ENCODE data around the gene RTN4RL1. TPM values are rescaled to one million over a fixed set of nuclear protein-coding genes. Genes with fewer than 3 reads are reported as not detected.
"Not testable (repeated sequence)": the region's sequence is repeated elsewhere in the genome, so short reads cannot be mapped to it uniquely, and the experiment has no call there.

RTN4RL1 gene
- total and polyA plus RNA-seq, 4 experiments from 2014 or later = 0.27 to 2.0 (median 0.39) TPM

- Mint-ChIP-seq H3K27me3 (no peaks in the 10 kb centered on the region), H3K4me3 (peak overlapping the region in 1 of 8 donors; percentile 45), H3K27ac (peak overlapping the region in 1 of 7 donors; percentile 36), H3K36me3 (peaks cover 59 to 66% of the 10 kb centered on the region in 2 donors), H3K9me3 (no peaks in the 10 kb centered on the region), H3K4me1 (no peaks in the 10 kb centered on the region)
- ChIA-PET POLR2A (ENCODE audit: partially characterized antibody) (no interaction called here), CTCF (ENCODE audit: partially characterized antibody) (interaction anchor here (1.1 kb wide), 1 partner anchor 19 kb away, joined by 3 read pairs; no protein-coding TSS in a partner anchor)
- no peak overlapping the region for H3K4me3 ChIP-seq (ENCODE audit: low read length in 2 of 2)
- DNase-seq = no peak
- peaks cover 38% of the 10 kb centered on the region for H3K36me3 ChIP-seq (ENCODE audit: insufficient read depth, low read length)
- intact Hi-C loops (cut with micrococcal nuclease) = no loop called here
- no peaks in the 10 kb centered on the region for H3K27me3 ChIP-seq (ENCODE audit: insufficient read depth, low read length)
- H3K27ac ChIP-seq (ENCODE audit: low read depth, low read length) = no peak overlapping the region
- no peaks in the 10 kb centered on the region for H3K4me1 ChIP-seq (ENCODE audit: insufficient read depth, low read length)
- H3K9me3 ChIP-seq (ENCODE audit: control insufficient read depth in 1 of 2, low read length in 2 of 2) = no peaks in the 10 kb centered on the region
Observed at GRCh38 chr17:1897105-1897656, 128.0 kb downstream of the RTN4RL1 start.

GRCh38 chr17:1896243-1897104 lies 128.7 kb downstream of the RTN4RL1 start:
- intact Hi-C loops (cut with micrococcal nuclease) = no loop called here
- no peak overlapping the region for H3K27ac Mint-ChIP-seq
- H3K27me3 ChIP-seq (ENCODE audit: insufficient read depth, low read length) = no peaks in the 10 kb centered on the region
- peak overlapping the region in 1 of 8 donors; percentile 45 for H3K4me3 Mint-ChIP-seq
- ChIA-PET POLR2A (ENCODE audit: partially characterized antibody) (no interaction called here), CTCF (ENCODE audit: partially characterized antibody) (interaction anchor here (0.6 to 1.1 kb wide), 2 partner anchors 13 to 19 kb away, joined by 3 read pairs; no protein-coding TSS in a partner anchor)
- no peaks in the 10 kb centered on the region for H3K27me3 Mint-ChIP-seq
- no peaks in the 10 kb centered on the region for H3K9me3 ChIP-seq (ENCODE audit: control insufficient read depth in 1 of 2, low read length in 2 of 2)
- no peaks in the 10 kb centered on the region for H3K4me1 Mint-ChIP-seq
- no peak for DNase-seq
- peaks cover 38% of the 10 kb centered on the region for H3K36me3 ChIP-seq (ENCODE audit: insufficient read depth, low read length)
- H3K9me3 Mint-ChIP-seq = no peaks in the 10 kb centered on the region
- H3K36me3 Mint-ChIP-seq = peaks cover 65 to 68% of the 10 kb centered on the region in 2 donors
- H3K4me1 ChIP-seq (ENCODE audit: insufficient read depth, low read length) = no peaks in the 10 kb centered on the region
- H3K4me3 ChIP-seq (ENCODE audit: low read length in 2 of 2) = no peak overlapping the region
- no peak overlapping the region for H3K27ac ChIP-seq (ENCODE audit: low read depth, low read length)

- H3K4me3 Mint-ChIP-seq; H3K27ac Mint-ChIP-seq; H3K4me1 ChIP-seq (ENCODE audit: insufficient read depth, low read length); intact Hi-C loops (cut with micrococcal nuclease); H3K4me3 ChIP-seq (ENCODE audit: low read length in 2 of 2); POLR2A ChIA-PET (ENCODE audit: partially characterized antibody); H3K9me3 ChIP-seq (ENCODE audit: control insufficient read depth in 1 of 2, low read length in 2 of 2); H3K27ac ChIP-seq (ENCODE audit: low read depth, low read length); H3K27me3 Mint-ChIP-seq; H3K27me3 ChIP-seq (ENCODE audit: insufficient read depth, low read length); DNase-seq; H3K4me1 Mint-ChIP-seq; H3K9me3 Mint-ChIP-seq: not testable (repeated sequence)
- CTCF ChIA-PET (ENCODE audit: partially characterized antibody) = interaction anchor here (0.6 kb wide), 1 partner anchor 12 kb away, joined by 3 read pairs; no protein-coding TSS in a partner anchor
- peaks cover 45% of the 10 kb centered on the region for H3K36me3 ChIP-seq (ENCODE audit: insufficient read depth, low read length)
- peaks cover 71 to 76% of the 10 kb centered on the region in 2 donors for H3K36me3 Mint-ChIP-seq
Observed at GRCh38 chr17:1895479-1895878, 129.7 kb downstream of the RTN4RL1 start.

DNA sequence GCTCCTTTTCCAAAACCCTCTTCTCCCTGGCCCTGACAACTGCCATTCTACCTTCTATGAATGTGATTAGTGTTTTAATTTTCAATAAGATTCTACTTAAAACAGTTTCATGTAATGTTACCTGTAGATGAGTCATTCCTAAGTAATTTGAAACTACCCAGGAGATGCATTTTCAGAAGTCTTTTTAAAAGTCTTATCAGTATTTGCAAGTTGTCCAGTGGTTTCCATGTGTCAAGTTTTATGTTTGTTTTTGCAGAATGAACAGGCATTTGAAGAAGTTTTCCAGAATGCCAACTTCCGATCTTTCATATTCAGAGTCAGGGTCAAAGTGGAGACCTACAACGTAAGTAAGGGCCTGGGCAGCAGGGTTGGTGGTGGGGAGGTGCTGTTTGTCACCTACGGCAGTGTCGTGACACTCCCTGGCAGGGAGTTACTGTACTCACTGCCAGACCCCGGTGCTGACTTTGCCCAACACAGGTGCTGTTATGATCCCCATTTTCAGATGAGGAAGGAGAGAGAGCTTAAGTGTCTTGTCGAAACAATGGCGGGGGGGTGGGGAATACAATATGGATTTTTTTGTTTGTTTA lies 130.3 kb downstream of the RTN4RL1 start:
- ChIA-PET POLR2A (ENCODE audit: partially characterized antibody) (no interaction called here), CTCF (ENCODE audit: partially characterized antibody) (no interaction called here)
- no peaks in the 10 kb centered on the region for H3K9me3 Mint-ChIP-seq
- no peak overlapping the region for H3K4me3 ChIP-seq (ENCODE audit: low read length in 2 of 2)
- H3K4me1 ChIP-seq (ENCODE audit: insufficient read depth, low read length) = peaks cover 6% of the 10 kb centered on the region
- no peak overlapping the region for H3K4me3 Mint-ChIP-seq
- no peaks in the 10 kb centered on the region for H3K27me3 Mint-ChIP-seq
- no peaks in the 10 kb centered on the region for H3K27me3 ChIP-seq (ENCODE audit: insufficient read depth, low read length)
- peaks cover 4 to 9% (median 6%) of the 10 kb centered on the region in 4 donors for H3K4me1 Mint-ChIP-seq
- H3K36me3 ChIP-seq (ENCODE audit: insufficient read depth, low read length) = peaks cover 45% of the 10 kb centered on the region
- intact Hi-C loops (cut with micrococcal nuclease) = no loop called here
- DNase-seq = no peak
- no peak overlapping the region for H3K27ac ChIP-seq (ENCODE audit: low read depth, low read length)
- no peaks in the 10 kb centered on the region for H3K9me3 ChIP-seq (ENCODE audit: control insufficient read depth in 1 of 2, low read length in 2 of 2)
- peaks cover 71 to 75% of the 10 kb centered on the region in 2 donors for H3K36me3 Mint-ChIP-seq
- peak overlapping the region in 2 of 7 donors; percentile 68 to 75 for H3K27ac Mint-ChIP-seq

- Histone ChIP-seq H3K9me3 (ENCODE audit: control insufficient read depth in 1 of 2, low read length in 2 of 2) (no peaks in the 10 kb centered on the region), H3K27me3 (ENCODE audit: insufficient read depth, low read length) (no peaks in the 10 kb centered on the region), H3K27ac (ENCODE audit: low read depth, low read length) (peak overlapping the region; percentile 18), H3K36me3 (ENCODE audit: insufficient read depth, low read length) (peaks cover 51% of the 10 kb centered on the region), H3K4me1 (ENCODE audit: insufficient read depth, low read length) (peaks cover 6% of the 10 kb centered on the region), H3K4me3 (ENCODE audit: low read length in 2 of 2) (no peak overlapping the region)
- CTCF ChIA-PET (ENCODE audit: partially characterized antibody) = no interaction called here
- intact Hi-C loops (cut with micrococcal nuclease) = no loop called here
- Mint-ChIP-seq H3K4me1 (peaks cover 4 to 9% (median 6%) of the 10 kb centered on the region in 4 donors), H3K36me3 (peaks cover 51 to 66% of the 10 kb centered on the region in 2 donors), H3K27ac (peak overlapping the region; percentile 58 to 89 (median 85)), H3K4me3 (peak overlapping the region in 5 of 8 donors; percentile 8 to 59 (median 49)), H3K9me3 (no peaks in the 10 kb centered on the region), H3K27me3 (no peaks in the 10 kb centered on the region)
- peak; percentile 25 to 63 (median 39) for DNase-seq
- POLR2A ChIA-PET (ENCODE audit: partially characterized antibody) = no interaction called here
Observed at GRCh38 chr17:1890758-1891450, 134.2 kb downstream of the RTN4RL1 start.

DNA sequence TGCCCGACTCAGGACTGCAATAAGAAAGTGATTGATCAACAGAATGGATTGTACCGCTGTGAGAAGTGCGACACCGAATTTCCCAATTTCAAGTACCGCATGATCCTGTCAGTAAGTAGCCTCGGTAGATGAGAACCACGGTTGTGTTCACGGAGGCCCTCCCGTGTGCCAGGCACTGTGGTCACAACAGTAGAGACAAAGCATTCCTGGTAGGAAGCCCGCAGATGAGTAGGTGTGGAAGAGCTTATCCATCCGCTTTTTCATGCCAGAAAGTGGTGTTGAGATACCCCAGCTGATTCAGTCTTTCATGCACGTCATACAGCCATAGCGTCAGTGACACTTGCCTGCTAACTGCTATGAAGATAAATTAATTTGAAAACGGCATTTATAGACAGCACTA lies 136.4 kb downstream of the RTN4RL1 start:
- Histone ChIP-seq H3K27me3 (ENCODE audit: insufficient read depth, low read length) (no peaks in the 10 kb centered on the region), H3K36me3 (ENCODE audit: insufficient read depth, low read length) (peaks cover 60% of the 10 kb centered on the region), H3K27ac (ENCODE audit: low read depth, low read length) (no peak overlapping the region), H3K9me3 (ENCODE audit: control insufficient read depth in 1 of 2, low read length in 2 of 2) (no peaks in the 10 kb centered on the region), H3K4me3 (ENCODE audit: low read length in 2 of 2) (no peak overlapping the region), H3K4me1 (ENCODE audit: insufficient read depth, low read length) (peaks cover 6% of the 10 kb centered on the region)
- ChIA-PET CTCF (ENCODE audit: partially characterized antibody) (interaction anchor here (0.5 to 1.2 kb wide), 3 partner anchors 166 to 672 kb away, joined by 3 read pairs; no protein-coding TSS in a partner anchor), POLR2A (ENCODE audit: partially characterized antibody) (interaction anchor here (0.7 kb wide), 1 partner anchor 169 kb away, joined by 3 read pairs; no protein-coding TSS in a partner anchor)
- no peak overlapping the region for H3K27ac Mint-ChIP-seq
- no peaks in the 10 kb centered on the region for H3K9me3 Mint-ChIP-seq
- H3K4me1 Mint-ChIP-seq = peaks cover 4 to 9% (median 8%) of the 10 kb centered on the region in 4 donors
- H3K4me3 Mint-ChIP-seq = no peak overlapping the region
- DNase-seq = no peak
- no peaks in the 10 kb centered on the region for H3K27me3 Mint-ChIP-seq
- peaks cover 59 to 69% of the 10 kb centered on the region in 2 donors for H3K36me3 Mint-ChIP-seq
- intact Hi-C loops (cut with micrococcal nuclease) = no loop called here

Data from CD4-positive, alpha-beta memory T cell (primary cell).